ENCODE data around the gene P4HB.

P4HB gene

DNA sequence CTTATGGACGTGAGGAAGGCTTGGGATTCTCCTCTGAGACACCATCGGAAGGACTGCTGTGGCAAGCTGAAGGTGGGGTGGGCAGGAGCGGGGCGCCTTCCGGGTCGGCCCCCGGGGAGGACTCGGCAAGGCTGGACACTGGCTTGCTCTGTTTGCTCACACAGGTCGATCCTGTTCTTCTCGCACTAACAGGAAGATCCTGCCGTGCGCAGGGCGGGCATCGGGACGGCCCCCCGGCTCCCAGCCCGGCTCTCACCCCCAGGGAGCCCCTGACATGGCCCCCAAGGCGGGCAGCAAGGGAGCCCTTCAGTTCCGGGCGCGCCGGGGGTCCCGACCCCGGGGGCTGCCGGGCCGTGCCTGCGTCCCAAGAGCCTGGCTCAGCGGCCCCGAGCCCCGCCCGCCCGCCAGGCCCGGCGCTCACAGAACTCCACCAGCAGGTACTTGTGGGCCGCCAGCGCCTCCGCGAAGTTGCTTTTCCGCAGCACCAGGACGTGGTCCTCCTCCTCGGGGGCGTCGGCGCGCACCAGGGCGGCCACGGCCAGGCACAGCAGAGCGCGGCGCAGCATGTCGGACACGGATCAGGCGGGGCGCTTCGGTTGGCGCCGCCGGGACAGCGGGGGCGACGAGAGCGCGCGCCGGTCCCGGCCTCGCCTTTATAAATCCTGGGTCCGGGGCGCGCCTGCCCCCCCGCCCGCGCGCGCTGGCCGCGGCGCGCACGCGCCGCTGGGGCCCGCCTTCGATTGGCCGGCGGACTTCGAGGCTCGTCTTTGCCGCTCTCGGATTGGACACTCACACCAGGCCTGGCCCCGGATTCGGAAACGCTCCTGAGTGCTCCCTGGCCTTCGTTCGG, at the start of gene P4HB:
Gene P4HB (minus strand): TSS at position 630 of the 850 bp plus-strand sequence. CDS start 64 bp downstream, at position 566.
- TF ChIP-seq, protein P1, sequence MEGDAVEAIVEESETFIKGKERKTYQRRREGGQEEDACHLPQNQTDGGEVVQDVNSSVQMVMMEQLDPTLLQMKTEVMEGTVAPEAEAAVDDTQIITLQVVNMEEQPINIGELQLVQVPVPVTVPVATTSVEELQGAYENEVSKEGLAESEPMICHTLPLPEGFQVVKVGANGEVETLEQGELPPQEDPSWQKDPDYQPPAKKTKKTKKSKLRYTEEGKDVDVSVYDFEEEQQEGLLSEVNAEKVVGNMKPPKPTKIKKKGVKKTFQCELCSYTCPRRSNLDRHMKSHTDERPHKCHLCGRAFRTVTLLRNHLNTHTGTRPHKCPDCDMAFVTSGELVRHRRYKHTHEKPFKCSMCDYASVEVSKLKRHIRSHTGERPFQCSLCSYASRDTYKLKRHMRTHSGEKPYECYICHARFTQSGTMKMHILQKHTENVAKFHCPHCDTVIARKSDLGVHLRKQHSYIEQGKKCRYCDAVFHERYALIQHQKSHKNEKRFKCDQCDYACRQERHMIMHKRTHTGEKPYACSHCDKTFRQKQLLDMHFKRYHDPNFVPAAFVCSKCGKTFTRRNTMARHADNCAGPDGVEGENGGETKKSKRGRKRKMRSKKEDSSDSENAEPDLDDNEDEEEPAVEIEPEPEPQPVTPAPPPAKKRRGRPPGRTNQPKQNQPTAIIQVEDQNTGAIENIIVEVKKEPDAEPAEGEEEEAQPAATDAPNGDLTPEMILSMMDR (IDR thresholded peaks at IDR 0.05), result no peak

DNA sequence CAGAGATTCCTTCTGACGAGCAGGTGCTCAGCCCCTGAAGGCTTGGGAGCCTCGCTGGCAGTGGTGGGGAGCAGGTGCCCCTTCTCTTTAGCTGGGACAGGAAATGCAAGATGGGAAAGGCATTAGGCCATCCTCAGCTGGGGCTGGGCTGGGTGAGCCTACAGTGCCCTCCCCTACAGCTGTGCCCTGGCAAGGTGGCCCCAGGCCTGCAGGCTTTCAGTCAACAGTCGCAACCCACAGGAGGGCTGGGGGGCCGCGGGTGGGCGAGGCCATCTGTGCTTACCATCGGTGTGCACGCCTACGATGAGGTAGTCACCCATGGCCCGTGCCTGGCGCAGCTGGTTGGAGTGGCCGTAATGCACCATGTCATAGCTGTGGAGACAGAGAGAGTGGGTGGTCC, 48.9 kb upstream of the P4HB start:
- TF ChIP-seq, protein P1 (IDR thresholded peaks at IDR 0.05), result no peak

DNA sequence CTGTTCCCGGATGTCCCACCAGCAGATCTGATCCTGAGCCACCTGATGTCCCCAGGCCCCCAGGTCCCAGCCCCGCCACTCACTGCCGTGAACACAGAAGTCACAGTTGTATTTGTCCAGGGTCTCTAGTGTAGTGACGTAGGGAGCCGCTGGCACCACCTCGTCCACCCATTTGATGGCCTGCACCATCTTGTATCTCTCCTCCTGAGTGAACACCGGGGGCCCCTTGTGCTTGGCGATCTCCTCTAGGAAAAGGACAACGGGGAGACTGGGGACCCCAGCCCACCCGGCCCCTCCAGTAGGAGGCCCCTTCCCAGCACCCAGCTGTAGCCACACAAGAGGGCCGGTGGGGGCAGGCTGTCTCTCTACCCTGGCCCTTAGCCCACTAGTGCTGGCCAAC, 48.5 kb upstream of the P4HB start:
- TF ChIP-seq, protein P1 (IDR thresholded peaks at IDR 0.05), result no peak

DNA sequence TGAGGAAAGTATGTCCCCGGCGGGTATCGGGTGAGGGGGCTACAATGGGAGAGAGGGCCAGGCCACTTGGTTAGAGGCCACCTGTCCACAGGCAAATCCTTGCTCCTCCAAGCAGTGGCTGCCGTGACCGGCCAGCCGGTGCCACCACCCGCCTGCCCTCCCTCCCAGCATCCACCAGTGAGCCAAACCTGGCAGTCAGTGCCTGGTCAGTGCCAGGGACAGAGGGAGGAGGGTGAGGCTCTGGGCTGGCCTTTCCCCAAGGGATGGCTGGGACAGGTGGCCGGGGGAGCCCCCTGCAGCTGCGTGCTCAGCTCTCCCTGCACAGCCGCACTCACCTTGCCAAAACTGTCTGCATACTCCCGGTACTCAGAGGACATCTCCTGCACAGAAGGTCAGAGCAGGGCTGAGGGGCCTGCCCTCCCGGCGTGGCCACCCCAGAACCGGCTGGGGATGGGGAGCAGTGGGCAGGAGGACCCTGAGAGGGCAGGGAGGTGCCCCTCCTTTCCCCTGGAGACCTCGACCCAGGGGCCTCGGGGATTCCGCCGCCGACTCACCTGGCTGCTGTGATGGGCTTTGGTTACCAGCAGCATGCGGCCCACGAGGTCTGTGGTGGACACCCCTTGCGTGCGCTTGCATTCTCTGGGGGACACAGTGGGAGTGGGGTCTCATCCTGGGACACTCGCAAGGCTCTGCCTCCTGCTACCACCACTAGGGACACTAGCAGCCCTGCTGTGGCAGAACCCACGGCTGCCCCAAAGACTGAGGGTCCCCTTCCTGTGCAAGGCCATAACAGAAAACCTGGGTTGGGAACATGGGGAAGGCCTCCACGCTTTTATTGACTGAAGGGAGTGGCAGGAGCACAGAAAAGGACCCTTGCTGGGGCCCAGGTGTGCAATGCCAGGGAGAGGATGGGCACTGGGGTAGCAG, 47.1 kb upstream of the P4HB start:
- TF ChIP-seq, protein P1 (IDR thresholded peaks at IDR 0.05), result no peak

DNA sequence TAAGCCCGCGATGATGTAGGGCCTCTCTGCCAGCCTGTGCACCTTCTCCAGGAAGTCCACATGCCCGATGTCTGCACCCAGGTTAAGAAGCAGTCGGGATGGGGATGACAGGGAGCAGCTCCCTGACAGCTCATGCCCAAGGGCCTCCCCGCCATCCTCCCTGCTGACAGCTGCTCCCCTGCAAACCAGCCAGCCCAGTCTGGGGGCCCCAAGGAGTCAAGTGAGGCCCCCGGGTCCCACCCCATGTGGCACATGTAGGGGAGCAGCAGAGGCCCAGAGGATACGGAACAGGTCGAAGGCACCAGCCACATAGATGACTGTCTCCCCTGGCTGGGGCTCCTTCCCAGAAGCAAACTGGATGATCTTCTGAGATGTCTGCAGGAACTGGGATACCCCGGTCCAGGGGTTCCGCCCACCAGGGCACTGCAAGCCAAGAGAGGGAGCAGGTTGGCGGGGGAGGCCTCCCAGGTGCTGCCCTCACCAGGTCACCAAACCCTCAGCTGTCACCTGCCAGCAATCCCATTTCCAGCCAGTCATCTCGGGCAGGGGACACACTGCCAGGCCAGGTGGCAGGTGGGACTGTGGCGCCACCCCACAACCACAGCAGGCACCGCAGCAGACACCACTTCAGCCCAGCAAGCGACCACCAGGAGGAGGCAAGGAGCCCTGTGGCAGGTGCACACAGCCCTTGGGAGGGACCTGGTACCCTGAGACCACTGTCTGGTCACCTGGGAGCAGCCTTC, 46.3 kb upstream of the P4HB start:
- TF ChIP-seq, protein P1 (IDR thresholded peaks at IDR 0.05), result no peak

DNA sequence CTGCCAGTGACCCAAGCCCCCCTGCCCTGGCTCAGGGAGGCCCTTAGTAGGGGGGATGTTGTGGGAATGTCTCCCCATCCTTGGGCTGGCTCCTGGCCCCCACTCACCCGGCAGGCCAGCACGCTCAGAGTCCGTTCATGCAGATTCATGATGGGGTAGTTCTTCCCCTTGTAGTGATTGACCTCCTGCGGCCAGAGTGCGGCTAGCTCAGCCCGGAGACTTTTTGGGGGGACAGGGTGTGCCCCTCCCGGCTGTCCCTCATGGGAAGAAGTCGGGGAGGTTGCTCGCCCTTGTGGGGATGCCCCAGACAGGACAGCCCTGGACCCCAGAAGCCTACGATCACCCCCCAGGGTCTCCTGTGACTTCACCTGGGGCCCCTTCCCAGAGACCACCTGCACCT, 45.7 kb upstream of the P4HB start:
- TF ChIP-seq, protein P1 (IDR thresholded peaks at IDR 0.05), result no peak

DNA sequence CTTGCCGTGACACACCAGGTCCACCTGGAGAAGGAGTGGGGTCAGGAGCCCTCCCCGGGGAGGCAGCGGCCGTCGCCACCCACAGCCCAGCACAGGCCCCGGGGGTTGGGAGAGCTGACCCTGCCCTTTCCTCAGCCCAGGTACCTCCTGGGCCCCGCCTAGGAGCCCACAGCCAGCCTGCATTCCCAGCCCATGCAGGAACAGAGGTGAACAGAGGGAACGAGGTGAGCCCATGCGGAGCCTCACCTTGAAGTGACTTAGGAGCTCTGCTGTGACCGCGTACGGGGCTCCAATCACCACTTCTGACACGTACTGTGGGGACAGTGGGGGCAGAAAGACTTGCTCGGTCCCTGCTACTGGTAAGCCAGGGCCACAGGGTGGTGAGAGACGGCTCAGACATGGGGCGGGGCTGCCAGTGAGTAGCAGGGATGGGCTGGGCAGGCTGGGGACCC, 45.1 kb upstream of the P4HB start:
- TF ChIP-seq, protein P1 (IDR thresholded peaks at IDR 0.05), result no peak

Measured in LNCAP (cell line).